Thyroid gland (tissue), 4 donors: ENCODE data around the gene MAPK11. TPM values are rescaled to one million over a fixed set of nuclear protein-coding genes. Genes with fewer than 3 reads are reported as not detected.

Experiments
- DNase-seq, 2 donors: peaks; one replicate each; pipeline ENCODE4 v3.0.0-alpha.2; 2019
- H3K27ac ChIP-seq, 3 donors: fragments of 200-600 bp; sonication (generic); 1 replicate in 2 of 3; 2 replicates in 1 of 3; pipeline ENCODE4 v1.5.1; 2016 to 2019; ENCODE audit warnings: mild to moderate bottlenecking in 1 of 3, moderate library complexity in 1 of 3
- H3K27me3 ChIP-seq: fragments of 200-600 bp; sonication (generic); one replicate; pipeline ENCODE4 v1.5.1; 2019
- H3K36me3 ChIP-seq, 2 donors: fragments of 200-600 bp; sonication (generic); one replicate each; pipeline ENCODE4 v1.5.1; 2016 to 2019
- H3K4me1 ChIP-seq, 2 donors: fragments of 200-600 bp; sonication (generic); one replicate each; pipeline ENCODE4 v1.5.1; 2017 to 2019
- H3K4me3 ChIP-seq, 3 donors: fragments of 200-600 bp; sonication (generic); replicated peaks in 1 of 3; 1 replicate in 2 of 3; 2 replicates in 1 of 3; pipeline ENCODE4 v1.5.1; 2016; ENCODE audit warnings: mild to moderate bottlenecking in 1 of 3
- H3K9me3 ChIP-seq: fragments of 200-600 bp; sonication (generic); one replicate; pipeline ENCODE4 v1.5.1; 2017
- CTCF ChIP-seq, 6 experiments: fragments of 200-600 bp in 3 of 6; fragments of 450-650 bp in 3 of 6; sonication (generic) in 3 of 6; IDR thresholded peaks; one replicate each; pipeline ENCODE4 v1.5.1; 2016 to 2019; ENCODE audit warnings: antibody characterized with exemption in 6 of 6, mild to moderate bottlenecking in 2 of 6, inconsistent platforms in 1 of 6, moderate library complexity in 1 of 6
- POLR2A ChIP-seq, 2 donors: fragments of 450-650 bp; IDR thresholded peaks; one replicate each; pipeline ENCODE4 v1.6.1; 2017; ENCODE audit warnings: antibody characterized with exemption in 2 of 2, mild to moderate bottlenecking in 2 of 2, moderate library complexity in 1 of 2
- WGBS, 2 donors: methylation state at CpG; one replicate each; pipeline ENCODE4 v1.1.5; 2017; 5-methylcytosine and 5-hydroxymethylcytosine counted together
- intact Hi-C: fragments of 100-400 bp; cut with DNase I; formaldehyde crosslinking; loops from one replicate; pipeline ENCODE4 v1.15.1; 2023
- total RNA-seq, 4 donors: library from RNA; depleted of rRNA; stranded (reverse); fragments of >200 nt; gene quantifications; one replicate each; pipeline ENCODE4 v1.2.3, GENCODE V29; 2016

MAPK11 gene
- total RNA-seq, 4 donors from 2014 or later, result 2.8 to 4.7 (median 4.0) TPM

- Histone ChIP-seq H3K36me3 (peaks cover 0 to 3% of the 10 kb centered on the region in 2 donors), H3K27me3 (no peaks in the 10 kb centered on the region), H3K9me3 (no peaks in the 10 kb centered on the region), H3K4me1 (peaks cover 72 to 80% of the 10 kb centered on the region in 2 donors), H3K4me3 (peak overlapping the region in 1 of 3 donors; percentile 26), H3K27ac (peak overlapping the region; percentile 92 to 98 (median 94))
- DNase-seq, result peak; percentile 57 to 78
- peak in 1 of 2 donors; percentile 3 for TF ChIP-seq POLR2A (IDR thresholded peaks at IDR 0.05)
- no peak for TF ChIP-seq CTCF (IDR thresholded peaks at IDR 0.05)
- WGBS, 2 donors, result 29 to 31% methylated on average over 9 to 14 of the region's 22 CpGs
- intact Hi-C loops, result no loop called here
These were observed 34.6 kb upstream of the MAPK11 start for GRCh38 chr22:50304528-50305392.

- H3K9me3 ChIP-seq, result no peaks in the 10 kb centered on the region
- H3K4me1 ChIP-seq, result peaks cover 72 to 80% of the 10 kb centered on the region in 2 donors
- peak overlapping the region; percentile 92 to 98 (median 94) for H3K27ac ChIP-seq
- H3K36me3 ChIP-seq, result peaks cover 0 to 3% of the 10 kb centered on the region in 2 donors
- peak in 1 of 2 donors; percentile 19 for TF ChIP-seq POLR2A (IDR thresholded peaks at IDR 0.05)
- TF ChIP-seq CTCF (IDR thresholded peaks at IDR 0.05), result no peak
- H3K27me3 ChIP-seq, result no peaks in the 10 kb centered on the region
- peak overlapping the region in 1 of 3 donors; percentile 26 for H3K4me3 ChIP-seq
- intact Hi-C loops, result no loop called here
- 36 to 63% methylated on average over 3 to 4 of the region's 11 CpGs for WGBS, 2 donors
- peak; percentile 74 to 83 for DNase-seq
These were observed 33.8 kb upstream of the MAPK11 start for GRCh38 chr22:50303848-50304527.

- Histone ChIP-seq H3K9me3 (no peaks in the 10 kb centered on the region), H3K4me3 (no peak overlapping the region), H3K27me3 (no peaks in the 10 kb centered on the region), H3K36me3 (peaks cover 0 to 3% of the 10 kb centered on the region in 2 donors), H3K4me1 (peaks cover 76 to 80% of the 10 kb centered on the region in 2 donors), H3K27ac (peak overlapping the region; percentile 92 to 98 (median 94))
- WGBS, 2 donors, result 60 to 83% methylated on average over 1 to 2 of the region's 7 CpGs
- intact Hi-C loops, result no loop called here
- TF ChIP-seq CTCF (IDR thresholded peaks at IDR 0.05) (no peak), POLR2A (IDR thresholded peaks at IDR 0.05) (no peak)
- no peak for DNase-seq
These were observed 33.3 kb upstream of the MAPK11 start for GRCh38 chr22:50303515-50303847.

GRCh38 chr22:50302564-50302963 lies 32.4 kb upstream of the MAPK11 start:
- H3K36me3 ChIP-seq, result peaks cover 0 to 3% of the 10 kb centered on the region in 2 donors
- H3K27ac ChIP-seq, result peak overlapping the region; percentile 92 to 98 (median 94)
- no peaks in the 10 kb centered on the region for H3K27me3 ChIP-seq
- DNase-seq, result peak; percentile 48 to 52
- WGBS, 2 donors, result 40 to 43% methylated on average over 2 to 3 of the region's 5 CpGs
- peaks cover 80 to 82% of the 10 kb centered on the region in 2 donors for H3K4me1 ChIP-seq
- TF ChIP-seq CTCF (IDR thresholded peaks at IDR 0.05) (no peak), POLR2A (IDR thresholded peaks at IDR 0.05) (no peak)
- no peaks in the 10 kb centered on the region for H3K9me3 ChIP-seq
- intact Hi-C loops, result no loop called here
- no peak overlapping the region for H3K4me3 ChIP-seq
